ENCODE measurements around the gene SH2D3C. TPM values are rescaled to one million over a fixed set of nuclear protein-coding genes. Genes with fewer than 3 reads are reported as not detected.
A peak's percentile ranks its signal among the peaks of the same experiment; 100 is the strongest.

SH2D3C gene
- total and polyA plus RNA-seq, 9 of the 15 experiments (the other 6 are each of a cell fraction or from before 2014, with no cell fraction given), result 0.03 to 1.2 (median 0.22) TPM; not detected in 1

DNA sequence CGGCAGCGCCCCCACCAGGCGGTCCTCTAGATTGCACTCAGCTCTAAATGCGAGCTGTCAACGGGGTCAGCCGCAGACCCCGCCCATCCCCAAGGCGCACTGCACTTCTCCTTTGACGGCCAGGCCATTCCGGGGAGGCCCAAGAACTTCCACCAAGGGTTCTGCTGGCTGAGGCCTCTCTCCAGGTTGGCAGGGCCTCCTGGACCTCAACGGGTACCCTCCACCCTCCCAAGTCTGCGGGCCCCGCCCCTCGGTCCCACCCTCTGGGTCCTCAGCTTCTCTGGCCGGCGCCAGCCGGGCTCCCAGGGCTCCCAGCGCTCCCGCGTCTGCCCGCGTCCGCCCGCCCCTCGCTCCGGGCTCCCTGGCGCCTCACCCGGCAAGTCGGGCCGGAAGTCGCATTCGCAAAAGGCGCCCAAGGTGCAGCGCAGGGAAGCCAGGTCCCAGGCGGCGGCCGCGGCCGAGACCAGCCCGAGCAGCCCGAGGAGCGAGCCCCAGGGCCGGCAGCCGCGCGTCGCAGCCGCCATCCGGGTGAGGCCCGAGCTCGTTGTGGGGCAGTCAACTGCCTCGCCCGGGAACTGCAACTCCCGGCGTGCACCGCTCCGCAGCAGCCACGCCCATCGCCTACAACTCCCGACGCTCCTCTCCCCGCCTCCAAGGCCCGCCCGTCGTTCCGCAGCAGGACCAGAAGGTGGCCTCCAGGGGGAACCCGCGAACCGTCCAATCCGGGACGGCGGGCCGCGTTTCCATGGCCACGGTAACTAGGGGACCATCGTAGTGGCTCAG, 43.5 kb downstream of the SH2D3C start, which contains the start of gene TOR2A (continued):
- TF ChIP-seq CREB1 (IDR thresholded peaks at IDR 0.05) (peak; percentile 78; the same call in 1 of the 2 replicates), CREB1 (CRISPR knock-in tag; IDR thresholded peaks at IDR 0.05) (peak; percentile 85), NFE2L1 (tag; IDR thresholded peaks at IDR 0.05; ENCODE audit: borderline replicate concordance, low read depth) (no peak), TAF1 (IDR thresholded peaks at IDR 0.05; ENCODE audit: control insufficient read depth, extremely low read depth, insufficient read depth, low read length, severe bottlenecking) (peak; percentile 72), TGIF2 (CRISPR knock-in tag; IDR thresholded peaks at IDR 0.05) (0 out of 2 replicates have a peak, but pooled peaks have one; percentile 34), ZNF431 (CRISPR knock-in tag; IDR thresholded peaks at IDR 0.05) (no peak; the same call in 1 of the 2 replicates), WHSC1 (IDR thresholded peaks at IDR 0.05; ENCODE audit: low read length) (no peak), ZNF212 (CRISPR knock-in tag; IDR thresholded peaks at IDR 0.05) (0 out of 2 replicates have a peak, but pooled peaks have one; percentile 41), ATF7 (IDR thresholded peaks at IDR 0.05) (peak; percentile 73), SMC3 (conservative IDR thresholded peaks at IDR 0.05; ENCODE audit: insufficient read depth, low read depth, low read length) (peak; percentile 98), RBM22 (IDR thresholded peaks at IDR 0.05; ENCODE audit: low read depth, low read length, poor library complexity, severe bottlenecking) (peak; percentile 96), NFIX (CRISPR knock-in tag; IDR thresholded peaks at IDR 0.05; ENCODE audit: low read depth) (no peak), ZNF551 (CRISPR knock-in tag; IDR thresholded peaks at IDR 0.05) (no peak), PHF21A (IDR thresholded peaks at IDR 0.05; ENCODE audit: borderline replicate concordance, low read depth) (0 out of 2 replicates have a peak, but pooled peaks have one; percentile 25), ELF1 (tag; IDR thresholded peaks at IDR 0.05) (peak; percentile 77; the same call in 1 of the 2 replicates), PCBP1 (IDR thresholded peaks at IDR 0.05; ENCODE audit: low read depth, low read length, poor library complexity, severe bottlenecking) (no peak), LARP7 (IDR thresholded peaks at IDR 0.05) (no peak)
- TF ChIP-seq, protein P1, sequence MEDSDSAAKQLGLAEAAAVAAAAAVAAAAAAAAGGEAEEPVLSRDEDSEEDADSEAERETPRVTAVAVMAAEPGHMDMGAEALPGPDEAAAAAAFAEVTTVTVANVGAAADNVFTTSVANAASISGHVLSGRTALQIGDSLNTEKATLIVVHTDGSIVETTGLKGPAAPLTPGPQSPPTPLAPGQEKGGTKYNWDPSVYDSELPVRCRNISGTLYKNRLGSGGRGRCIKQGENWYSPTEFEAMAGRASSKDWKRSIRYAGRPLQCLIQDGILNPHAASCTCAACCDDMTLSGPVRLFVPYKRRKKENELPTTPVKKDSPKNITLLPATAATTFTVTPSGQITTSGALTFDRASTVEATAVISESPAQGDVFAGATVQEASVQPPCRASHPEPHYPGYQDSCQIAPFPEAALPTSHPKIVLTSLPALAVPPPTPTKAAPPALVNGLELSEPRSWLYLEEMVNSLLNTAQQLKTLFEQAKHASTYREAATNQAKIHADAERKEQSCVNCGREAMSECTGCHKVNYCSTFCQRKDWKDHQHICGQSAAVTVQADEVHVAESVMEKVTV (CRISPR knock-in tag; IDR thresholded peaks at IDR 0.05), result peak; percentile 98
- TF ChIP-seq, protein P2, sequence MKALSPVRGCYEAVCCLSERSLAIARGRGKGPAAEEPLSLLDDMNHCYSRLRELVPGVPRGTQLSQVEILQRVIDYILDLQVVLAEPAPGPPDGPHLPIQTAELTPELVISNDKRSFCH (CRISPR knock-in tag; IDR thresholded peaks at IDR 0.05), result no peak
- TF ChIP-seq, protein P2 (tag; IDR thresholded peaks at IDR 0.05), result 0 out of 2 replicates have a peak, but pooled peaks have one; percentile 50
- TF ChIP-seq, protein P3, sequence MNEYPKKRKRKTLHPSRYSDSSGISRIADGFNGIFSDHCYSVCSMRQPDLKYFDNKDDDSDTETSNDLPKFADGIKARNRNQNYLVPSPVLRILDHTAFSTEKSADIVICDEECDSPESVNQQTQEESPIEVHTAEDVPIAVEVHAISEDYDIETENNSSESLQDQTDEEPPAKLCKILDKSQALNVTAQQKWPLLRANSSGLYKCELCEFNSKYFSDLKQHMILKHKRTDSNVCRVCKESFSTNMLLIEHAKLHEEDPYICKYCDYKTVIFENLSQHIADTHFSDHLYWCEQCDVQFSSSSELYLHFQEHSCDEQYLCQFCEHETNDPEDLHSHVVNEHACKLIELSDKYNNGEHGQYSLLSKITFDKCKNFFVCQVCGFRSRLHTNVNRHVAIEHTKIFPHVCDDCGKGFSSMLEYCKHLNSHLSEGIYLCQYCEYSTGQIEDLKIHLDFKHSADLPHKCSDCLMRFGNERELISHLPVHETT (CRISPR knock-in tag; conservative IDR thresholded peaks at IDR 0.05 in 1 of 2, IDR thresholded peaks at IDR 0.05 in 1 of 2), result 0 out of 4 replicates have a peak, but pooled peaks of 1 of the 2 experiments have one; percentile 28
- TF ChIP-seq, protein P4, sequence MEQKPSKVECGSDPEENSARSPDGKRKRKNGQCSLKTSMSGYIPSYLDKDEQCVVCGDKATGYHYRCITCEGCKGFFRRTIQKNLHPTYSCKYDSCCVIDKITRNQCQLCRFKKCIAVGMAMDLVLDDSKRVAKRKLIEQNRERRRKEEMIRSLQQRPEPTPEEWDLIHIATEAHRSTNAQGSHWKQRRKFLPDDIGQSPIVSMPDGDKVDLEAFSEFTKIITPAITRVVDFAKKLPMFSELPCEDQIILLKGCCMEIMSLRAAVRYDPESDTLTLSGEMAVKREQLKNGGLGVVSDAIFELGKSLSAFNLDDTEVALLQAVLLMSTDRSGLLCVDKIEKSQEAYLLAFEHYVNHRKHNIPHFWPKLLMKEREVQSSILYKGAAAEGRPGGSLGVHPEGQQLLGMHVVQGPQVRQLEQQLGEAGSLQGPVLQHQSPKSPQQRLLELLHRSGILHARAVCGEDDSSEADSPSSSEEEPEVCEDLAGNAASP (IDR thresholded peaks at IDR 0.05), result no peak

Measured in K562 (cell line).